IPS-NIHi11 (cell line): ENCODE data around the gene KRT76.
A peak's percentile ranks its signal among the peaks of the same experiment; 100 is the strongest.
"Not testable (repeated sequence)": the region's sequence is repeated elsewhere in the genome, so short reads cannot be mapped to it uniquely, and the experiment has no call there.

Source experiments
- DNase-seq: peaks from one replicate; pipeline ENCODE4 v3.0.0; 2012; ENCODE audit warnings: mixed read lengths, low spot score

The KRT76 gene

DNA sequence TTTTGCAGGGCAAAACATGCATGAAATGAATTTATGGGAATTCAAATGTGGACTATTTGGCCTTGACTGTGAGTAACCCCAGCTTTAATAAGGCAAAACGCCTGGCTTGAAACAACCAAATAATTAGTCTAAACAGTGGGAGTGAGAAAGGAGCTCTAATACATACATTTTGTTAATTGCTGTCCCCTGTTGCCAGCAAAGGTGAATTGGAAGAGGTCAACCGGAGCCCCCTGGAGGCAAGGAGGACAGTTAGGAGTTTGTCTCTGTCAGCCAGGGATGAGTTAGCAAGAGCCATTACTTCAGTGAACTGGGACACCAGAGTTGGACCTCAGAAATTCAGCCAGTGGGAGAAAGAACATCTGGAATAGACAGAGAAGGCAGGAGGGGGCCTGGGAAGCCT, 17.4 kb downstream of the KRT76 start:
- no peak for DNase-seq

GRCh38 chr12:52759218-52759617, 17.9 kb downstream of the KRT76 start:
- DNase-seq = no peak

DNA sequence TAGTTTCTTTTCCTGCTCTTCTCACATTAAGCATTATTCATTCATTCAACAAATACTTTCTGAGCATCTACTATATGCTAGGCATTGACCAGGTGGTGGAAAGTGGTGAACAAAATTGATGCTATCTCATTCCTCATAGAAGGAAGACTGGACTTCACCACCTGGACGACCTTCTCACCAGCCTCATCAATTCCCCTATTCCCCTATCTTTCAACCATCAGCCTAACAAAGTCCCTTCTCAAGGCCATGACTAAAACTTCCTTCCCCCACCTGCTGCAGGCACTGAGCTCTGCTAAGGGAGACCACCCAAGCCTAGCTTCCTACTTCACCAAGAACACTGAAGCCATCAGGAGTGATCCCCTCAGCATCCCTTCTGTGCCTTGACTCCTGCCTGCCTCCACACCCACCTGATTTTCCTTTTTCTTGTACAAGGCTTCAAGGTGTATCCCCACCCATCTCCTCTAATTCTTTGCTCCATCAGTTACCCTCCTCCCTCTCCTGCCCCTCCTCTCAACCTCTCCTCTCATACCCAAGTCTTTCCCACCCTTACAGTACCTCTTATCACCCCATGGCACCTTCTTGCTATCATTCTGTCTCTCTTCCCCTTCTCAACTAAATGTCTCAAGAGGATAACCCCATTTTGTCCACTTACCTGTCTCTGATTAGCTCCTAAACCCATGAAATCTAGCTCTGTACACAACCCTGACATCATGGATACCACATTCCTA, 19.5 kb downstream of the KRT76 start:
- no peak for DNase-seq

DNA sequence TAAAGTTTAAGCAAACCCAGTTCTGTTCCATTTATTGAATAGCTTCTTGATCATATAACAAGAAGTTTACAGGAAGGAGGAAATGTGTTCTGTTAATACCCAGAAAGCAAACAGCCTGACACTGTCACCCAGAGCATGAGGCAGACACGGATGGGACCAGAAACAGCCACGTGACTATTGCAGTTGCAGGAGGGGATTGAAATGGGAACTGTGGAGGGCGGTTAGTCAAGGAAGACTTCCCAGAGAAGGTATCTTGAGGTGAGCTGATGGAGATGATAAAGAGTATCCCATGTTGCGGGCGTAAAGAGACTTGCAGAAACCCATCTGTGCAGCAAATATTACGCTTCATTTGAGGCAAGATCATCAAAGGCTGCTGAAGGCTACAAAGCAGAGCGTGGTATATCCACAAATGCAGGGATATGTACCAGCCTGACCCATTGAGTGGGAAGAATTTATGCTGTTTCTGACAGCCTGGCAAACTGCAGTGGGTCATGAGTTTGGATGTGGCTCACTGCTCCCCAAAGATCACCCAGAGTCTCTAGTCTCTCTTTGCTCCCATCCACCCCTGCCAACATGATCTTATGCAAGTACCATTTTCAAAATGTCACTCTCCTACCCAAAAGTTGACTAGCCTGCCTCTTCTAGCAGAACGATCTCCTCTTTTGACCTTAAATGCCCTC, 20.7 kb downstream of the KRT76 start:
- no peak for DNase-seq

DNA sequence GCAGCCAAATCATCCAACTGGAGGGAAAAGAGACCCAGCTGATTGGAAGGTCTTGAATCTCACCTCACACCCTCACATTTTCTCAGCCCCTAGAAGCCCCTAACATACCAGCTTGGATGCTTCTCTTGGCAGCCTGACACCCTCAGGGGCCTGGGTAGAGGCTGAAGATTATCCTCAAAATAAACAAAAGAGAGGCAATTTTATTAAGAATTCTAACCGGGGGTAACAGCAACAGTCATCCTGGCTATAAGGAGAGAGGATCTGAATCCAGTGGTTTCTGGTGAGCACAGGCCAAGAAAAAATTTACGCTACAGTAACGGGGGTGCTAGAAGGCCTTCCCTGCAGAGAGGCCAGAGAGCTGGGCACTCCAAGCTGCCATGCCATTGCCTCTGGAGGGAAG, 21.6 kb downstream of the KRT76 start:
- DNase-seq = no peak

DNA sequence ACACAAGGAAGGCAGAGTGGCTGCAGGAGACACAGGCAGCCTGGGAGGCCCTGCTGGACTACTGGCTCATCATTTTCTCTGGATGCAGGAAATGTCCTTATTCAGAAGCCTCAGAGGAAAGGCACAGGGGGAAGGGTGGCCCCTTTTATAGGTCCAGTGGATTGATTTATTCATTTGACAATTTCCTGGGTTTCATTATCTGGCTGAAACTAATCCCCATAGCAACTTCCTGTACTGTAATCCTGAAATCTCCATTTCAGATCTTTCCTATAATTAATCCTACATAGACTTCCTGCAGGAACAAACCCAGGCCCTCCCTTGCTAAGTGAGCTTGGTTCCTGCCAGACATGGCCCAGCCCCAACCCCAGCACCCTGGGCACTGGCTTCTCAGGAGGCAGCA, 23.0 kb downstream of the KRT76 start:
- no peak for DNase-seq

GRCh38 chr12:52753283-52753682, 23.9 kb downstream of the KRT76 start:
- DNase-seq = no peak

DNA sequence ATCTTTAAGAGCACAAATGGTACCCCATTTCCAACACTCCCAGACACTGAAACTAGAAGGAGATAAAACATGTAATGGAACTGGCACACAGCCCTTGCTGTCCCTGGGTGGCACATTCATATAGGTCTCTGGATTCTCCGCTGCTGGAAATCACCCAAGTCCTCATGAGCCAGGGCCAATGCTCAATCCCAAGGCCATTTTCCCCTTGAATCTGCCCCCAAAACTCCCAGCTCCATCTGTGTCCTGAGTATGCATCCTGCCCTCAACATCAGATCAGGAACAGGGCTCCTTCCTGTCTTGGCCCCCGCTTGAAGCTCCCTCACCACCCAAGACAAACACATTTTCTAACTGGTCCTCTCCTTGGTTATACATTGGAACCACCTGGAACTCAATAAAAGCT, 24.6 kb downstream of the KRT76 start:
- no peak for DNase-seq

DNA sequence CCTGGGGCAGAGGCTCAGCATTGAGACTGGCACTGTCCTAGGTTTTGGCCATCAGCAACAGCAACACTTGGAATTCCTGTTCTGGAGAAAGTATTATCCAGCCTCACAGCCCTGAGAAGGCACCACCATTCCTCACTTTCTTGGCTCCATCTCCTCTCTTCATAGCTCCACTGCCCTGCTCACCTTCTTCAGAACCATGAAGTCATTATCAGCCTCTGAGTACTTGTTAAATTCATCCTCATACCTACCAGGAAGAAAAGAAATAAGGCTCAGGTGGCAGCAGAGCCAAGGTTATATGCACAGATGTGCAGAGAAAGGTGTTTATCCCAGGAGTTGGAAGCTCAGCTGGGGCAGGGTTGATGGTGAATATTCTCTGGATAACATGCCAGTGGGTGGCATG, 25.4 kb downstream of the KRT76 start:
- no peak for DNase-seq

GRCh38 chr12:52750532-52750931, 26.6 kb downstream of the KRT76 start:
- not testable (repeated sequence) for DNase-seq

DNA sequence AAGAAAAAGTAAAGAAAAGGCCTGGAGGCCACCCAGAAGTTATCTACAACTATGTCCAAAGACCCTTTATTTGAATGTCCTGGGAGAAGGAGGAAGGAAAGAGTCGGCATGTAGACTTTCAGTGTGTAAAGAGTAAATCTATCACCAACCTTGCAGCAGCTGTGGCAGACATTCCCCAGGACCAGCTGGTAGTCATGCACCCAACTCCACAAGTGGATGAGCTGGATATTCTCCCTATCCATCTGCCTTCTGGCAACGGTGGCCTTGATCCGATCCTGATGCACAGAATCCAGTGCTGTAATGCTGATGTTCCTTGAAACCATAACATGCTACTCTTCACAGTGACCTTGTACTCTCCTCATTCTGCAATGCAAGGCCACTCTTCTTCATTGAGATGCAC, 27.3 kb downstream of the KRT76 start:
- DNase-seq = no peak

DNA sequence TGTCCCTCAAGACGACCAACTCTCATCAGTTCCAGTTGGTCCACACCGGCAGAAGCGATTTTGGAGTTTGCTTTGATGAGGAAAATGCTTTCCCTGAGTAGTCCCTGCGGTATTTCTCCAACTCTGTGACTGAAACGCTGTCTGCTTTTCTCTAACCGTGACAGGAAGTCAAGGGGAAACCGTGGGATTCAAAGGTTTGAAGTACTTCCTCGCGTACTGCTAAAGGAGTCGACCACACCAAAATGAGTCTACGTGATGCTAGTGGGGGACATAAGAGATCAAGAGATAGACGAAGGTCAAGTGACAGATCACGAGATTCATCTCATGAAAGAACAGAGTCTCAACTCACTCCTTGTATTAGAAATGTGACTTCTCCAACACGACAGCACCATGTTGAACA, 28.6 kb downstream of the KRT76 start:
- no peak for DNase-seq

- no peak for DNase-seq
Measured at GRCh38 chr12:52745554-52745953, 31.6 kb downstream of the KRT76 start.

GRCh38 chr12:52744493-52745156, 32.5 kb downstream of the KRT76 start:
- DNase-seq = no peak

GRCh38 chr12:52742822-52743457, 34.2 kb downstream of the KRT76 start:
- DNase-seq = no peak

DNA sequence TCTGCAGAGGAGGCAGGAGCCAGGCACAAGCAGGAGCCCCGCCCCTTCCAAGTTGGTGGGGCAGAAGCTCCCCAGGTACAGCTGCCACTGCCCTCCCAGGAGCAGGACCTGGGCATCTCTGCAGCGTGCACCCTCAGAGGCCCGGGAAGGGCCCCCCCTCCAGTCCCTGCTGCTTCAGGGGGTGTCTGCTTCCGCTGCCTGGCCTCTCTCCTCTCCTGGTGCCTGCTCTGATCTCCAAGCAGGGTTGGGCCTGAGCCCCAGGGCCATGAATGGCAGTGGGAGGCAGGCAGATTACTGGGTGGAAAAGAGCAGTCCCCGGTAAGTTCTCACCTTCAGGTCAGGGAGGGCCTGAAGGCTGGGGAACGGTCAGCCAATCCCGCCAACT, 35.0 kb downstream of the KRT76 start:
- no peak for DNase-seq

GRCh38 chr12:52741375-52742195, 35.6 kb downstream of the KRT76 start:
- peak; percentile 89 for DNase-seq

DNA sequence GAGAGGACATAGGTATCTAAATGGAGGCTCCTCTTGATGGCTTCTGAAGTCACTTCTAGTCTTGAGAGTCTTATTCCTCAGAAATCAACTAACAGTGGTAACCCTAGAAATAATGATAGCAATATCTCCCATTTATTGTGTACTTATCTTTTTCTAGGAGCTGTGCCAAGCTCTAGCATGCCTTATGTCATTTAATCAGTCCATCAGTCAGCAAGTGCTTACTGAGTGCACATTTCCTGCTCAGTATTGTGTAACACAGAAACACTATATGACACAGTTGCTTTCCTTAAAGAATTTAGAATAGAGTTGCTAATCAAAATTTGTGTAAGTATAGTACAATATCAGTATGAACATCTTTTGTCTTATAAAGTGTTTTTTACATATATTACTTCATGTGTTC, 36.6 kb downstream of the KRT76 start:
- DNase-seq = no peak

GRCh38 chr12:52739963-52740362, 37.2 kb downstream of the KRT76 start:
- no peak for DNase-seq

GRCh38 chr12:52735816-52736632, 41.1 kb downstream of the KRT76 start:
- no peak for DNase-seq

DNA sequence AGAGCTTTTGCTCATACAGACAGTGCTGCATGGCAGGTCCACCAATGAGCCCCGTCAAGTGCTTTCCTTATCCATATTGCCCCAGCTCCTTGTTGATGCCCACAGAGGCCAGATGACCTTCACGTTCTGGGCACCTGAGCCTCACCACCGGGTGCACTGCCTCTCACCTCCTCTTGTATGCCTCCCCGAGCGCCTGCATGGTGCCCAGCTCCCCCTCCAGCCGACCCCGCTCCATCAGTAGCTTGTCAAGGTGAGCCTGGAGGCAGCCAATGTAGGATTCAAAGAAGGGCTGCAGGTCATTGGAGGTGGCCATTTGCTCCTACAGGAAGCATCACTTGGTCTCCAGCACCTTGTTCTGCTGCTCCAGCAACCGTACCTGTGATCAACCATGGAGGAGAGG, 42.0 kb downstream of the KRT76 start:
- no peak for DNase-seq
